Embryonic facial prominence (tissue), 1 donor: ENCODE results near the gene LRRC28.
A peak's percentile ranks its signal among the peaks of the same experiment; 100 is the strongest.

Experiments used
- DNase-seq: peaks from one replicate; pipeline ENCODE4 v3.0.0-alpha.2; 2016; ENCODE audit errors: extremely low spot score

LRRC28 gene

GRCh38 chr15:99341786-99342185 is 90.5 kb downstream of the LRRC28 start:
- DNase-seq: no peak

- no peak for DNase-seq
Observed at GRCh38 chr15:99343208-99343607, 91.9 kb downstream of the LRRC28 start.

- no peak for DNase-seq
Observed at GRCh38 chr15:99343881-99344551, 92.7 kb downstream of the LRRC28 start.

GRCh38 chr15:99344639-99345038 is 93.4 kb downstream of the LRRC28 start:
- no peak for DNase-seq

- no peak for DNase-seq
Observed at GRCh38 chr15:99345242-99345641, 94.0 kb downstream of the LRRC28 start.

- DNase-seq: no peak
Observed at GRCh38 chr15:99345832-99346462, 94.7 kb downstream of the LRRC28 start.

GRCh38 chr15:99347574-99347973 is 96.3 kb downstream of the LRRC28 start:
- no peak for DNase-seq

- DNase-seq: no peak
Observed at GRCh38 chr15:99348412-99348811, 97.1 kb downstream of the LRRC28 start.

GRCh38 chr15:99350408-99350807 is 99.1 kb downstream of the LRRC28 start:
- DNase-seq: no peak

GRCh38 chr15:99359769-99360168 is 108.5 kb downstream of the LRRC28 start:
- DNase-seq: no peak

- no peak for DNase-seq
Observed at GRCh38 chr15:99361545-99362185, 110.4 kb downstream of the LRRC28 start.

GRCh38 chr15:99365242-99365641 is 114.0 kb downstream of the LRRC28 start:
- peak; percentile 59 for DNase-seq

- DNase-seq: no peak
Observed at GRCh38 chr15:99366013-99366412, 114.7 kb downstream of the LRRC28 start.

GRCh38 chr15:99368743-99369142 is 117.5 kb downstream of the LRRC28 start:
- no peak for DNase-seq

GRCh38 chr15:99369196-99369595 is 117.9 kb downstream of the LRRC28 start:
- no peak for DNase-seq

- no peak for DNase-seq
Observed at GRCh38 chr15:99371180-99372103, 120.2 kb downstream of the LRRC28 start.

GRCh38 chr15:99385005-99385669 is 133.9 kb downstream of the LRRC28 start:
- no peak for DNase-seq

GRCh38 chr15:99385865-99386264 is 134.6 kb downstream of the LRRC28 start:
- DNase-seq: no peak

- DNase-seq: no peak
Observed at GRCh38 chr15:99386391-99386790, 135.1 kb downstream of the LRRC28 start.

GRCh38 chr15:99387421-99388168 is 136.3 kb downstream of the LRRC28 start:
- DNase-seq: no peak

GRCh38 chr15:99390667-99391066 is 139.4 kb downstream of the LRRC28 start:
- DNase-seq: no peak
